ENCODE data around the gene CDKAL1.

Gene CDKAL1

DNA sequence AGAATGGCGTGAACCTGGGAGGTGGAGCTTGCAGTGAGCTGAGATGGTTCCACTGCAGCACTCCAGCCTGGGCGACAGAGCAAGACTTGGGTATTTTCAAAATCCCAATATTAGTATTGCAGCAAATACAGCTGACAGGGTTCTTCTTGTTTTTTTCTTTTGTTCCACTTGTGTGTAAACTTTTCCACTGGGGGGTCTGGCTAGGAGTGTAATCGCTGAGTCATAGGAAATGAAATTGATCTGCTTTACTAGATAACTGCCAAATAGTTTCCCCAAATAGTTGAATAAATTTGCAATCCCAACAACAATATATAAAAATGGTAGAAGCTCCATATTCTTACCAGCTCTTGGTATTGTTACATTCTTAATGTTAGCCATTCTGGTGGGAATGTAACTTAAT lies 533.3 kb downstream of the CDKAL1 start (continued):
- TF ChIP-seq, protein P1, sequence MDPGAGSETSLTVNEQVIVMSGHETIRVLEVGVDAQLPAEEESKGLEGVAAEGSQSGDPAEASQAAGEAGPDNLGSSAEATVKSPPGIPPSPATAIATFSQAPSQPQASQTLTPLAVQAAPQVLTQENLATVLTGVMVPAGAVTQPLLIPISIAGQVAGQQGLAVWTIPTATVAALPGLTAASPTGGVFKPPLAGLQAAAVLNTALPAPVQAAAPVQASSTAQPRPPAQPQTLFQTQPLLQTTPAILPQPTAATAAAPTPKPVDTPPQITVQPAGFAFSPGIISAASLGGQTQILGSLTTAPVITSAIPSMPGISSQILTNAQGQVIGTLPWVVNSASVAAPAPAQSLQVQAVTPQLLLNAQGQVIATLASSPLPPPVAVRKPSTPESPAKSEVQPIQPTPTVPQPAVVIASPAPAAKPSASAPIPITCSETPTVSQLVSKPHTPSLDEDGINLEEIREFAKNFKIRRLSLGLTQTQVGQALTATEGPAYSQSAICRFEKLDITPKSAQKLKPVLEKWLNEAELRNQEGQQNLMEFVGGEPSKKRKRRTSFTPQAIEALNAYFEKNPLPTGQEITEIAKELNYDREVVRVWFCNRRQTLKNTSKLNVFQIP (CRISPR knock-in tag; IDR thresholded peaks at IDR 0.05; ENCODE audit: borderline replicate concordance, low read depth), result no peak
- TF ChIP-seq ISL1 (CRISPR knock-in tag; IDR thresholded peaks at IDR 0.05), result no peak

DNA sequence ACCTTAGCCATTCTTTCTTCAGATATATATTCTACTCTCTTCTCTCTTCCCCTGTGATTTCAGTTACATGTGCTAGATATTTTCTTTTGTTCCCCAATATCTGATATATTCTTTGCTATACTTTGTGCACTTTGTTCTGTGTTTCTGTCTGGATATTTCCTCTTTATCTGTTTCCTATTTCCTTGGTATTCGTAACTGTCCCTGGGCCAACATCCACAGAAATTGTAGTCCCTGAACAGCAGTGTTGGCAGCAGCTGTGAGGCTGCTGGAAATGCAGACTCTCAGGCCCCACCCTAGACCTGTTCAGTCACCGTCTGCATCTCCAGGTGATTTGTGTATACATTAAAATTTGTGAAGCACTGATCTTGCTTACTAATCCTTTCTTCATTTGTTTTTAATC lies 536.4 kb downstream of the CDKAL1 start:
- no peak for TF ChIP-seq SNAI2 (CRISPR knock-in tag; IDR thresholded peaks at IDR 0.05)
- TF ChIP-seq ZNF8 (CRISPR knock-in tag; IDR thresholded peaks at IDR 0.05), result no peak
- no peak for TF ChIP-seq ZC3H10 (CRISPR knock-in tag; IDR thresholded peaks at IDR 0.05)
- TF ChIP-seq BACH2 (CRISPR knock-in tag; IDR thresholded peaks at IDR 0.05; ENCODE audit: borderline replicate concordance), result no peak
- TF ChIP-seq RARB (CRISPR knock-in tag; IDR thresholded peaks at IDR 0.05), result no peak
- no peak for TF ChIP-seq ZFP3 (CRISPR knock-in tag; IDR thresholded peaks at IDR 0.05)
- TF ChIP-seq, protein P2, sequence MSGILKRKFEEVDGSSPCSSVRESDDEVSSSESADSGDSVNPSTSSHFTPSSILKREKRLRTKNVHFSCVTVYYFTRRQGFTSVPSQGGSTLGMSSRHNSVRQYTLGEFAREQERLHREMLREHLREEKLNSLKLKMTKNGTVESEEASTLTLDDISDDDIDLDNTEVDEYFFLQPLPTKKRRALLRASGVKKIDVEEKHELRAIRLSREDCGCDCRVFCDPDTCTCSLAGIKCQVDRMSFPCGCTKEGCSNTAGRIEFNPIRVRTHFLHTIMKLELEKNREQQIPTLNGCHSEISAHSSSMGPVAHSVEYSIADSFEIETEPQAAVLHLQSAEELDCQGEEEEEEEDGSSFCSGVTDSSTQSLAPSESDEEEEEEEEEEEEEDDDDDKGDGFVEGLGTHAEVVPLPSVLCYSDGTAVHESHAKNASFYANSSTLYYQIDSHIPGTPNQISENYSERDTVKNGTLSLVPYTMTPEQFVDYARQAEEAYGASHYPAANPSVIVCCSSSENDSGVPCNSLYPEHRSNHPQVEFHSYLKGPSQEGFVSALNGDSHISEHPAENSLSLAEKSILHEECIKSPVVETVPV (CRISPR knock-in tag; IDR thresholded peaks at IDR 0.05), result no peak
- TF ChIP-seq, protein P3, sequence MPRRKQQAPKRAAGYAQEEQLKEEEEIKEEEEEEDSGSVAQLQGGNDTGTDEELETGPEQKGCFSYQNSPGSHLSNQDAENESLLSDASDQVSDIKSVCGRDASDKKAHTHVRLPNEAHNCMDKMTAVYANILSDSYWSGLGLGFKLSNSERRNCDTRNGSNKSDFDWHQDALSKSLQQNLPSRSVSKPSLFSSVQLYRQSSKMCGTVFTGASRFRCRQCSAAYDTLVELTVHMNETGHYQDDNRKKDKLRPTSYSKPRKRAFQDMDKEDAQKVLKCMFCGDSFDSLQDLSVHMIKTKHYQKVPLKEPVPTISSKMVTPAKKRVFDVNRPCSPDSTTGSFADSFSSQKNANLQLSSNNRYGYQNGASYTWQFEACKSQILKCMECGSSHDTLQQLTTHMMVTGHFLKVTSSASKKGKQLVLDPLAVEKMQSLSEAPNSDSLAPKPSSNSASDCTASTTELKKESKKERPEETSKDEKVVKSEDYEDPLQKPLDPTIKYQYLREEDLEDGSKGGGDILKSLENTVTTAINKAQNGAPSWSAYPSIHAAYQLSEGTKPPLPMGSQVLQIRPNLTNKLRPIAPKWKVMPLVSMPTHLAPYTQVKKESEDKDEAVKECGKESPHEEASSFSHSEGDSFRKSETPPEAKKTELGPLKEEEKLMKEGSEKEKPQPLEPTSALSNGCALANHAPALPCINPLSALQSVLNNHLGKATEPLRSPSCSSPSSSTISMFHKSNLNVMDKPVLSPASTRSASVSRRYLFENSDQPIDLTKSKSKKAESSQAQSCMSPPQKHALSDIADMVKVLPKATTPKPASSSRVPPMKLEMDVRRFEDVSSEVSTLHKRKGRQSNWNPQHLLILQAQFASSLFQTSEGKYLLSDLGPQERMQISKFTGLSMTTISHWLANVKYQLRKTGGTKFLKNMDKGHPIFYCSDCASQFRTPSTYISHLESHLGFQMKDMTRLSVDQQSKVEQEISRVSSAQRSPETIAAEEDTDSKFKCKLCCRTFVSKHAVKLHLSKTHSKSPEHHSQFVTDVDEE (CRISPR knock-in tag; IDR thresholded peaks at IDR 0.05), result no peak
- no peak for TF ChIP-seq ARNTL (CRISPR knock-in tag; IDR thresholded peaks at IDR 0.05; ENCODE audit: borderline replicate concordance, low read depth)
- no peak for TF ChIP-seq ZNF70 (CRISPR knock-in tag; IDR thresholded peaks at IDR 0.05)
- no peak for TF ChIP-seq ISL1 (CRISPR knock-in tag; IDR thresholded peaks at IDR 0.05)
- TF ChIP-seq, protein P4, sequence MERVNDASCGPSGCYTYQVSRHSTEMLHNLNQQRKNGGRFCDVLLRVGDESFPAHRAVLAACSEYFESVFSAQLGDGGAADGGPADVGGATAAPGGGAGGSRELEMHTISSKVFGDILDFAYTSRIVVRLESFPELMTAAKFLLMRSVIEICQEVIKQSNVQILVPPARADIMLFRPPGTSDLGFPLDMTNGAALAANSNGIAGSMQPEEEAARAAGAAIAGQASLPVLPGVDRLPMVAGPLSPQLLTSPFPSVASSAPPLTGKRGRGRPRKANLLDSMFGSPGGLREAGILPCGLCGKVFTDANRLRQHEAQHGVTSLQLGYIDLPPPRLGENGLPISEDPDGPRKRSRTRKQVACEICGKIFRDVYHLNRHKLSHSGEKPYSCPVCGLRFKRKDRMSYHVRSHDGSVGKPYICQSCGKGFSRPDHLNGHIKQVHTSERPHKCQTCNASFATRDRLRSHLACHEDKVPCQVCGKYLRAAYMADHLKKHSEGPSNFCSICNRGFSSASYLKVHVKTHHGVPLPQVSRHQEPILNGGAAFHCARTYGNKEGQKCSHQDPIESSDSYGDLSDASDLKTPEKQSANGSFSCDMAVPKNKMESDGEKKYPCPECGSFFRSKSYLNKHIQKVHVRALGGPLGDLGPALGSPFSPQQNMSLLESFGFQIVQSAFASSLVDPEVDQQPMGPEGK (CRISPR knock-in tag; IDR thresholded peaks at IDR 0.05; ENCODE audit: borderline replicate concordance), result no peak
- ATAC-seq, result no peak

DNA sequence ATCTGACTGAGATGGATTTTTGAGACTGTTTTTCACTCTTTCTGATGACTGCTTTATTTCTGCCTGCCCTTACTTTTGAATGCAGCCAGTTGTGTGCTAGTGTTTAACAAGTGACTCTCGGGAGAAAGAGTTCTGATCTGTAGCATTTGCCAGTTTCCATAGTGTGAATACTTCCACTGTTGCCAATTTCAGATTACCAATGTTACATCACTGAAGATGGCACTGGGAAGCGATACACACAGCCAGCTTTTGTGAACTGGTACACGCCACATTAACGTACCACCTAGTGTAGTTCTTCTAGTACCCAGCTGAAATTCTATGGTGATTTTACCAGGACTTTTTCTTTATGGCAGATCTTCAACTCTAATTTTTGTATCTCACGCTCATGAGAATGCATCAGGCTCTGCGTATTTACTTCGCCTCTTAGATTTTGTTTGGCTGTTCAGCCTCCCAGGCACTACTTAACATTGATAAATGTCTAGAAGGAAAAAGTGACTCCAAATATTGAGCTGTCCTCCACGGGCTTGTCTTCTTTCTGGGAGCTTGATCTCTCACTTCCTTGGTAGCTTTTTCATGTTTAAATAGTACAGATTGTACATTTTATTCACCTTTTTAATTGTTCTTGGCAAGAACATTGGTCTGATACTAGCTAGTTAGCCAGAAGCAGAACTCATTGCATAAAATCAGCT lies 537.7 kb downstream of the CDKAL1 start:
- ATAC-seq, result no peak
- TF ChIP-seq TOX (CRISPR knock-in tag; IDR thresholded peaks at IDR 0.05; ENCODE audit: borderline replicate concordance) (no peak), ISL1 (CRISPR knock-in tag; IDR thresholded peaks at IDR 0.05) (no peak), ZNF8 (CRISPR knock-in tag; IDR thresholded peaks at IDR 0.05) (no peak), ZFP30 (CRISPR knock-in tag; IDR thresholded peaks at IDR 0.05) (no peak), PPARA (CRISPR knock-in tag; IDR thresholded peaks at IDR 0.05; ENCODE audit: borderline replicate concordance) (no peak), ESRRG (CRISPR knock-in tag; IDR thresholded peaks at IDR 0.05) (no peak), ZNF565 (CRISPR knock-in tag; conservative IDR thresholded peaks at IDR 0.05; ENCODE audit: low read depth) (no peak), CSDC2 (CRISPR knock-in tag; IDR thresholded peaks at IDR 0.05) (no peak), BACH2 (CRISPR knock-in tag; IDR thresholded peaks at IDR 0.05; ENCODE audit: borderline replicate concordance) (no peak), ARNTL (CRISPR knock-in tag; IDR thresholded peaks at IDR 0.05; ENCODE audit: borderline replicate concordance, low read depth) (no peak), SNAI2 (CRISPR knock-in tag; IDR thresholded peaks at IDR 0.05) (no peak), ZNF70 (CRISPR knock-in tag; IDR thresholded peaks at IDR 0.05) (no peak), ZC3H10 (CRISPR knock-in tag; IDR thresholded peaks at IDR 0.05) (no peak), TCF4 (CRISPR knock-in tag; IDR thresholded peaks at IDR 0.05; ENCODE audit: borderline replicate concordance) (no peak)
- TF ChIP-seq, protein P1 (CRISPR knock-in tag; IDR thresholded peaks at IDR 0.05; ENCODE audit: borderline replicate concordance, low read depth), result no peak
- TF ChIP-seq, protein P3 (CRISPR knock-in tag; IDR thresholded peaks at IDR 0.05), result no peak
- TF ChIP-seq, protein P5, sequence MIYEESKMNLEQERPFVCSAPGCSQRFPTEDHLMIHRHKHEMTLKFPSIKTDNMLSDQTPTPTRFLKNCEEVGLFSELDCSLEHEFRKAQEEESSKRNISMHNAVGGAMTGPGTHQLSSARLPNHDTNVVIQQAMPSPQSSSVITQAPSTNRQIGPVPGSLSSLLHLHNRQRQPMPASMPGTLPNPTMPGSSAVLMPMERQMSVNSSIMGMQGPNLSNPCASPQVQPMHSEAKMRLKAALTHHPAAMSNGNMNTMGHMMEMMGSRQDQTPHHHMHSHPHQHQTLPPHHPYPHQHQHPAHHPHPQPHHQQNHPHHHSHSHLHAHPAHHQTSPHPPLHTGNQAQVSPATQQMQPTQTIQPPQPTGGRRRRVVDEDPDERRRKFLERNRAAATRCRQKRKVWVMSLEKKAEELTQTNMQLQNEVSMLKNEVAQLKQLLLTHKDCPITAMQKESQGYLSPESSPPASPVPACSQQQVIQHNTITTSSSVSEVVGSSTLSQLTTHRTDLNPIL (CRISPR knock-in tag; IDR thresholded peaks at IDR 0.05; ENCODE audit: low read depth), result no peak

Measured in SK-N-SH treated with all-trans-retinoic acid at 6 μM for 48 hours (cell line).